BLaER1 treated with 17β-estradiol and CSF1 and Interleukin-3, amounts not matched to agents 10 nM and 100 nM (cell line): ENCODE measurements around the gene FCER1G.

Source experiments
- H3K27ac ChIP-seq, 11 experiments: shearing (Covaris generic); formaldehyde crosslinking; 2 replicates each; pipeline ENCODE4 v1.8.1; 2022
- H3K27me3 ChIP-seq, 11 experiments: shearing (Covaris generic); formaldehyde crosslinking; 2 replicates each; pipeline ENCODE4 v1.8.1; 2022
- H3K36me3 ChIP-seq, 11 experiments: shearing (Covaris generic); formaldehyde crosslinking; 2 replicates each; pipeline ENCODE4 v1.8.1; 2022
- H3K4me1 ChIP-seq, 10 experiments: shearing (Covaris generic); formaldehyde crosslinking; 2 replicates each; pipeline ENCODE4 v1.8.1; 2022
- H3K4me2 ChIP-seq, 11 experiments: shearing (Covaris generic); formaldehyde crosslinking; 2 replicates each; pipeline ENCODE4 v1.8.1; 2022
- H3K4me3 ChIP-seq, 10 experiments: shearing (Covaris generic); formaldehyde crosslinking; 2 replicates each; pipeline ENCODE4 v1.8.1; 2022
- H3K9ac ChIP-seq, 11 experiments: shearing (Covaris generic); formaldehyde crosslinking; 2 replicates each; pipeline ENCODE4 v1.8.1; 2022
- H3K9me3 ChIP-seq, 11 experiments: shearing (Covaris generic); formaldehyde crosslinking; replicated peaks in 1 of 11; 2 replicates each; pipeline ENCODE4 v1.8.1; 2022
- H4K20me1 ChIP-seq, 11 experiments: shearing (Covaris generic); formaldehyde crosslinking; 2 replicates each; pipeline ENCODE4 v1.8.1; 2022
- Cebpa-rat ChIP-seq, 11 experiments: shearing (Covaris generic); IDR thresholded peaks; 2 replicates each; pipeline ENCODE4 v1.8.1; 2022

FCER1G gene

GRCh38 chr1:161227196-161227871 lies 12.2 kb downstream of the FCER1G start:
- Histone ChIP-seq H3K4me1 (peaks cover 26 to 53% (median 29%) of the 10 kb centered on the region in 10 experiments), H3K27me3 (peaks cover 0 to 13% (median 4%) of the 10 kb centered on the region in 11 experiments; a peak in 16 of 22 replicates), H3K36me3 (peaks cover 15 to 46% (median 29%) of the 10 kb centered on the region in 11 experiments; a peak in 21 of 22 replicates), H3K27ac (peak overlapping the region in 8 of 11 experiments; percentile 43 to 84 (median 75); a peak in 15 of 22 replicates), H3K9ac (peak overlapping the region; percentile 12 to 84 (median 80); a peak in 18 of 22 replicates), H3K9me3 (no peaks in the 10 kb centered on the region), H3K4me3 (peak overlapping the region; percentile 66 to 84 (median 74); a peak in 18 of 20 replicates), H3K4me2 (peak overlapping the region; percentile 86 to 99 (median 97)), H4K20me1 (no peaks in the 10 kb centered on the region)
- TF ChIP-seq Cebpa-rat (IDR thresholded peaks at IDR 0.05) = no peak

GRCh38 chr1:161228032-161228431 lies 12.9 kb downstream of the FCER1G start:
- peak overlapping the region in 4 of 10 experiments; percentile 71 to 84 (median 76); a peak in 6 of 20 replicates for H3K4me3 ChIP-seq

GRCh38 chr1:161229896-161230295 lies 14.8 kb downstream of the FCER1G start:
- peaks cover 15 to 35% (median 29%) of the 10 kb centered on the region in 11 experiments; a peak in 21 of 22 replicates for H3K36me3 ChIP-seq
- no peak for TF ChIP-seq Cebpa-rat (IDR thresholded peaks at IDR 0.05)
- H3K27me3 ChIP-seq = no peaks in the 10 kb centered on the region

More at GRCh38 chr1:161228032-161228431, 12.9 kb downstream of the FCER1G start:
- no peak for TF ChIP-seq Cebpa-rat (IDR thresholded peaks at IDR 0.05)
- Histone ChIP-seq H3K4me1 (peaks cover 26 to 48% (median 29%) of the 10 kb centered on the region in 10 experiments), H3K36me3 (peaks cover 15 to 39% (median 29%) of the 10 kb centered on the region in 11 experiments; a peak in 21 of 22 replicates), H3K9me3 (no peaks in the 10 kb centered on the region), H3K27ac (peak overlapping the region in 8 of 11 experiments; percentile 43 to 84 (median 75); a peak in 16 of 22 replicates), H4K20me1 (no peaks in the 10 kb centered on the region), H3K27me3 (peaks cover 0 to 6% (median 0%) of the 10 kb centered on the region in 11 experiments; a peak in 4 of 22 replicates), H3K4me2 (peak overlapping the region; percentile 86 to 99 (median 97)), H3K9ac (peak overlapping the region in 8 of 11 experiments; percentile 5 to 83 (median 80); a peak in 9 of 22 replicates)

GRCh38 chr1:161230762-161231161 lies 15.7 kb downstream of the FCER1G start:
- H3K9me3 ChIP-seq = no peaks in the 10 kb centered on the region
- H4K20me1 ChIP-seq = no peaks in the 10 kb centered on the region
- no peak overlapping the region for H3K27ac ChIP-seq
- peaks cover 15 to 35% (median 29%) of the 10 kb centered on the region in 11 experiments; a peak in 21 of 22 replicates for H3K36me3 ChIP-seq
- no peak overlapping the region for H3K4me2 ChIP-seq
- H3K27me3 ChIP-seq = no peaks in the 10 kb centered on the region
- peaks cover 20 to 28% (median 23%) of the 10 kb centered on the region in 10 experiments for H3K4me1 ChIP-seq
- no peak overlapping the region for H3K9ac ChIP-seq
- no peak overlapping the region for H3K4me3 ChIP-seq
- no peak for TF ChIP-seq Cebpa-rat (IDR thresholded peaks at IDR 0.05)

More at GRCh38 chr1:161229896-161230295, 14.8 kb downstream of the FCER1G start:
- H3K9ac ChIP-seq = no peak overlapping the region; a peak in 1 of 22 replicates
- H3K4me1 ChIP-seq = peaks cover 25 to 34% (median 29%) of the 10 kb centered on the region in 10 experiments
- no peak overlapping the region for H3K4me2 ChIP-seq
- no peaks in the 10 kb centered on the region for H3K9me3 ChIP-seq
- no peak overlapping the region for H3K27ac ChIP-seq
- no peak overlapping the region for H3K4me3 ChIP-seq
- no peaks in the 10 kb centered on the region for H4K20me1 ChIP-seq

GRCh38 chr1:161233102-161233501 lies 18.0 kb downstream of the FCER1G start:
- no peaks in the 10 kb centered on the region for H3K27me3 ChIP-seq

GRCh38 chr1:161235957-161236775 lies 21.1 kb downstream of the FCER1G start:
- peaks cover 0 to 4% (median 0%) of the 10 kb centered on the region in 11 experiments; a peak in 4 of 22 replicates for H3K36me3 ChIP-seq
- no peaks in the 10 kb centered on the region for H4K20me1 ChIP-seq
- TF ChIP-seq Cebpa-rat (IDR thresholded peaks at IDR 0.05) = no peak
- H3K27ac ChIP-seq = no peak overlapping the region
- H3K9ac ChIP-seq = no peak overlapping the region
- no peaks in the 10 kb centered on the region for H3K9me3 ChIP-seq
- H3K4me2 ChIP-seq = no peak overlapping the region
- no peak overlapping the region for H3K4me3 ChIP-seq
- H3K4me1 ChIP-seq = no peaks in the 10 kb centered on the region
- H3K27me3 ChIP-seq = no peaks in the 10 kb centered on the region

More at GRCh38 chr1:161233102-161233501, 18.0 kb downstream of the FCER1G start:
- Histone ChIP-seq H3K4me3 (no peak overlapping the region), H3K27ac (no peak overlapping the region), H3K9me3 (no peaks in the 10 kb centered on the region), H3K9ac (no peak overlapping the region), H3K4me2 (no peak overlapping the region), H3K36me3 (peaks cover 15 to 35% (median 28%) of the 10 kb centered on the region in 11 experiments; a peak in 21 of 22 replicates), H4K20me1 (no peaks in the 10 kb centered on the region), H3K4me1 (peaks cover 1 to 10% (median 4%) of the 10 kb centered on the region in 10 experiments; a peak in 19 of 20 replicates)
- TF ChIP-seq Cebpa-rat (IDR thresholded peaks at IDR 0.05) = no peak

GRCh38 chr1:161238039-161238473 lies 23.0 kb downstream of the FCER1G start, which contains the start of gene NR1I3:
TSS of gene NR1I3 (minus strand) at chr1:161238203. CDS start at chr1:161236565, 1,638 bp downstream.
- Histone ChIP-seq H3K4me1 (peaks cover 0 to 14% (median 5%) of the 10 kb centered on the region in 10 experiments; a peak in 8 of 20 replicates), H3K4me3 (no peak within 1 kb of the TSS), H3K27ac (no peak within 1 kb of the TSS), H3K36me3 (no peaks in the 10 kb centered on the region), H3K9me3 (no peaks in the 10 kb centered on the region), H4K20me1 (no peaks in the 10 kb centered on the region), H3K27me3 (no peaks in the 10 kb centered on the region), H3K4me2 (no peak within 1 kb of the TSS), H3K9ac (no peak within 1 kb of the TSS)
- TF ChIP-seq Cebpa-rat (IDR thresholded peaks at IDR 0.05) = no peak

GRCh38 chr1:161241682-161242081 lies 26.6 kb downstream of the FCER1G start:
- Histone ChIP-seq H3K36me3 (no peaks in the 10 kb centered on the region), H4K20me1 (no peaks in the 10 kb centered on the region), H3K9me3 (no peaks in the 10 kb centered on the region), H3K4me1 (peaks cover 0 to 14% (median 5%) of the 10 kb centered on the region in 10 experiments; a peak in 8 of 20 replicates), H3K9ac (no peak overlapping the region), H3K4me3 (no peak overlapping the region), H3K4me2 (peak overlapping the region in 5 of 11 experiments; percentile 6 to 42 (median 15); a peak in 4 of 22 replicates), H3K27me3 (no peaks in the 10 kb centered on the region), H3K27ac (no peak overlapping the region)
- TF ChIP-seq Cebpa-rat (IDR thresholded peaks at IDR 0.05) = no peak
